Activated naive CD4-positive, alpha-beta T cell treated with anti-CD3 and anti-CD28 coated beads, Interleukin-2, amount 50 U/mL, for 72 hours (primary cell): ENCODE data around the gene ASTN2. TPM values are rescaled to one million over a fixed set of nuclear protein-coding genes. Genes with fewer than 3 reads are reported as not detected.
A peak's percentile ranks its signal among the peaks of the same experiment; 100 is the strongest.

ENCODE experiments used
- ATAC-seq, 2 donors: fragments of 150-1000 bp; cut with Tn5 transposase; 2 replicates each; pipeline ENCODE4 v1.10.0; 2021; ENCODE audit warnings: mild to moderate bottlenecking in 2 of 2, moderate library complexity in 2 of 2
- DNase-seq, 2 donors: peaks; one replicate each; pipeline ENCODE4 v3.0.0; 2021 to 2022; ENCODE audit warnings: low spot score in 2 of 2
- H3K27ac Mint-ChIP-seq, 2 donors: one replicate each; pipeline ENCODE4 v1.8.0; 2022; ENCODE audit warnings: mild to moderate bottlenecking in 2 of 2, mixed read lengths in 2 of 2
- H3K36me3 Mint-ChIP-seq, 2 donors: one replicate each; pipeline ENCODE4 v1.8.0; 2022; ENCODE audit warnings: mixed read lengths in 2 of 2
- H3K9me3 Mint-ChIP-seq, 2 donors: one replicate each; pipeline ENCODE4 v1.8.0; 2022; ENCODE audit warnings: mixed read lengths in 2 of 2
- total RNA-seq, 2 donors: library from RNA; stranded (reverse); gene quantifications; one replicate each; pipeline ENCODE4 v1.2.3, GENCODE V29; 2022

ASTN2 gene
- total RNA-seq, 2 donors from 2014 or later: 4.5 to 5.4 TPM

GRCh38 chr9:116713271-116713670 is 701.6 kb downstream of the ASTN2 start:
- H3K27ac Mint-ChIP-seq: no peak overlapping the region
- DNase-seq: no peak
- ATAC-seq: no peak
- H3K36me3 Mint-ChIP-seq: peaks cover 0 to 5% of the 10 kb centered on the region in 2 donors
- peaks cover 2 to 6% of the 10 kb centered on the region in 2 donors for H3K9me3 Mint-ChIP-seq

- Mint-ChIP-seq H3K36me3 (peaks cover 0 to under 1% of the 10 kb centered on the region in 2 donors), H3K27ac (no peak overlapping the region), H3K9me3 (peaks cover 4 to 6% of the 10 kb centered on the region in 2 donors)
- ATAC-seq (no peak), DNase-seq (no peak)
These were observed 702.1 kb downstream of the ASTN2 start for GRCh38 chr9:116712781-116713180.

- Mint-ChIP-seq H3K36me3 (peaks cover 7 to 11% of the 10 kb centered on the region in 2 donors), H3K9me3 (peaks cover 4 to 6% of the 10 kb centered on the region in 2 donors), H3K27ac (no peak overlapping the region)
- DNase-seq (no peak), ATAC-seq (no peak)
These were observed 708.3 kb downstream of the ASTN2 start for GRCh38 chr9:116706310-116707290.

- Mint-ChIP-seq H3K9me3 (peaks cover 4 to 6% of the 10 kb centered on the region in 2 donors), H3K36me3 (peaks cover 15 to 22% of the 10 kb centered on the region in 2 donors), H3K27ac (no peak overlapping the region)
- ATAC-seq (no peak), DNase-seq (no peak)
These were observed 709.3 kb downstream of the ASTN2 start for GRCh38 chr9:116705531-116705930.

GRCh38 chr9:116704470-116704869 is 710.4 kb downstream of the ASTN2 start:
- no peak for DNase-seq
- no peak overlapping the region for H3K27ac Mint-ChIP-seq
- peaks cover 5 to 8% of the 10 kb centered on the region in 2 donors for H3K9me3 Mint-ChIP-seq
- peaks cover 26 to 32% of the 10 kb centered on the region in 2 donors for H3K36me3 Mint-ChIP-seq
- no peak for ATAC-seq

GRCh38 chr9:116703634-116704033 is 711.2 kb downstream of the ASTN2 start:
- DNase-seq: no peak
- H3K27ac Mint-ChIP-seq: no peak overlapping the region
- ATAC-seq: no peak
- peaks cover 34 to 41% of the 10 kb centered on the region in 2 donors for H3K36me3 Mint-ChIP-seq
- H3K9me3 Mint-ChIP-seq: peaks cover 8% of the 10 kb centered on the region in 2 donors

- ATAC-seq (peak; percentile 40 to 80), DNase-seq (no peak)
- peaks cover 50 to 56% of the 10 kb centered on the region in 2 donors for H3K36me3 Mint-ChIP-seq
- H3K27ac Mint-ChIP-seq: peak overlapping the region in 1 of 2 donors; percentile 53
- peaks cover 9 to 15% of the 10 kb centered on the region in 2 donors for H3K9me3 Mint-ChIP-seq
These were observed 712.8 kb downstream of the ASTN2 start for GRCh38 chr9:116701940-116702642.

- peaks cover 9 to 15% of the 10 kb centered on the region in 2 donors for H3K9me3 Mint-ChIP-seq
- peak overlapping the region; percentile 53 to 85 for H3K27ac Mint-ChIP-seq
- DNase-seq (no peak), ATAC-seq (peak; percentile 71 to 94)
- peaks cover 59 to 65% of the 10 kb centered on the region in 2 donors for H3K36me3 Mint-ChIP-seq
These were observed 713.7 kb downstream of the ASTN2 start for GRCh38 chr9:116700882-116701865.

GRCh38 chr9:116700279-116700678 is 714.6 kb downstream of the ASTN2 start:
- H3K9me3 Mint-ChIP-seq: peaks cover 14 to 15% of the 10 kb centered on the region in 2 donors
- DNase-seq: no peak
- peaks cover 68 to 73% of the 10 kb centered on the region in 2 donors for H3K36me3 Mint-ChIP-seq
- ATAC-seq: no peak
- H3K27ac Mint-ChIP-seq: no peak overlapping the region

- Mint-ChIP-seq H3K36me3 (peaks cover 78 to 79% of the 10 kb centered on the region in 2 donors), H3K27ac (no peak overlapping the region), H3K9me3 (peaks cover 14 to 15% of the 10 kb centered on the region in 2 donors)
- ATAC-seq: no peak
- no peak for DNase-seq
These were observed 717.0 kb downstream of the ASTN2 start for GRCh38 chr9:116697887-116698286.

- Mint-ChIP-seq H3K9me3 (peaks cover 14 to 15% of the 10 kb centered on the region in 2 donors), H3K36me3 (peaks cover 73 to 84% of the 10 kb centered on the region in 2 donors), H3K27ac (no peak overlapping the region)
- DNase-seq (no peak), ATAC-seq (no peak)
These were observed 717.5 kb downstream of the ASTN2 start for GRCh38 chr9:116697362-116697761.

GRCh38 chr9:116695438-116695837 is 719.4 kb downstream of the ASTN2 start:
- Mint-ChIP-seq H3K36me3 (peaks cover 55 to 75% of the 10 kb centered on the region in 2 donors), H3K27ac (no peak overlapping the region)
- no peak for DNase-seq

GRCh38 chr9:116694785-116695291 is 720.0 kb downstream of the ASTN2 start:
- Mint-ChIP-seq H3K36me3 (peaks cover 49 to 69% of the 10 kb centered on the region in 2 donors), H3K27ac (no peak overlapping the region), H3K9me3 (peaks cover 11 to 12% of the 10 kb centered on the region in 2 donors)
- ATAC-seq (no peak), DNase-seq (no peak)

More at GRCh38 chr9:116695438-116695837, 719.4 kb downstream of the ASTN2 start:
- peaks cover 14 to 15% of the 10 kb centered on the region in 2 donors for H3K9me3 Mint-ChIP-seq
- no peak for ATAC-seq

GRCh38 chr9:116693233-116693731 is 721.6 kb downstream of the ASTN2 start:
- no peak overlapping the region for H3K27ac Mint-ChIP-seq
- H3K9me3 Mint-ChIP-seq: peaks cover 6 to 9% of the 10 kb centered on the region in 2 donors
- H3K36me3 Mint-ChIP-seq: peaks cover 36 to 59% of the 10 kb centered on the region in 2 donors
- ATAC-seq (no peak), DNase-seq (no peak)

GRCh38 chr9:116692616-116693015 is 722.2 kb downstream of the ASTN2 start:
- H3K27ac Mint-ChIP-seq: no peak overlapping the region
- H3K36me3 Mint-ChIP-seq: peaks cover 36 to 52% of the 10 kb centered on the region in 2 donors

More at GRCh38 chr9:116692616-116693015, 722.2 kb downstream of the ASTN2 start:
- H3K9me3 Mint-ChIP-seq: peaks cover 0 to 5% of the 10 kb centered on the region in 2 donors
- ATAC-seq (no peak), DNase-seq (no peak)
